AG10803 (cell line): ENCODE results near the gene CILP.
A peak's percentile ranks its signal among the peaks of the same experiment; 100 is the strongest.
"Not testable (repeated sequence)": the region's sequence is repeated elsewhere in the genome, so short reads cannot be mapped to it uniquely, and the experiment has no call there.

Experiments used
- DNase-seq: peaks from one replicate; pipeline ENCODE4 v3.0.0; 2010; ENCODE audit warnings: low read depth
- H3K4me3 ChIP-seq: 2 replicates; pipeline ENCODE4 v1.5.1; 2011; ENCODE audit warnings: mild to moderate bottlenecking, low read length, control low read depth
- CTCF ChIP-seq: conservative IDR thresholded peaks from 2 replicates; pipeline ENCODE4 v1.5.1; 2011; ENCODE audit warnings: mild to moderate bottlenecking, low read length, control low read depth, inconsistent platforms

CILP gene

GRCh38 chr15:65182538-65182937 lies 28.7 kb downstream of the CILP start:
- no peak overlapping the region for H3K4me3 ChIP-seq
- DNase-seq, result no peak
- no peak for TF ChIP-seq CTCF

GRCh38 chr15:65181582-65182353 lies 29.5 kb downstream of the CILP start:
- not testable (repeated sequence) for DNase-seq, H3K4me3 ChIP-seq

- no peak for TF ChIP-seq CTCF
- DNase-seq, result no peak
- no peak overlapping the region for H3K4me3 ChIP-seq
These were observed 31.1 kb downstream of the CILP start for GRCh38 chr15:65180167-65180566.

- DNase-seq, result no peak
- no peak for TF ChIP-seq CTCF
- H3K4me3 ChIP-seq, result no peak overlapping the region
These were observed 33.4 kb downstream of the CILP start for GRCh38 chr15:65177901-65178300.

- no peak overlapping the region for H3K4me3 ChIP-seq
- TF ChIP-seq CTCF, result no peak
- DNase-seq, result peak; percentile 13
These were observed 35.2 kb downstream of the CILP start for GRCh38 chr15:65176056-65176455.

- no peak overlapping the region for H3K4me3 ChIP-seq
- no peak for TF ChIP-seq CTCF
- DNase-seq, result no peak
These were observed 35.8 kb downstream of the CILP start for GRCh38 chr15:65175511-65175910.

GRCh38 chr15:65174509-65174908 lies 36.8 kb downstream of the CILP start:
- DNase-seq, result no peak
- TF ChIP-seq CTCF, result no peak
- no peak overlapping the region for H3K4me3 ChIP-seq
